Measurements from ENCODE around the gene CDYL.

The CDYL gene

DNA sequence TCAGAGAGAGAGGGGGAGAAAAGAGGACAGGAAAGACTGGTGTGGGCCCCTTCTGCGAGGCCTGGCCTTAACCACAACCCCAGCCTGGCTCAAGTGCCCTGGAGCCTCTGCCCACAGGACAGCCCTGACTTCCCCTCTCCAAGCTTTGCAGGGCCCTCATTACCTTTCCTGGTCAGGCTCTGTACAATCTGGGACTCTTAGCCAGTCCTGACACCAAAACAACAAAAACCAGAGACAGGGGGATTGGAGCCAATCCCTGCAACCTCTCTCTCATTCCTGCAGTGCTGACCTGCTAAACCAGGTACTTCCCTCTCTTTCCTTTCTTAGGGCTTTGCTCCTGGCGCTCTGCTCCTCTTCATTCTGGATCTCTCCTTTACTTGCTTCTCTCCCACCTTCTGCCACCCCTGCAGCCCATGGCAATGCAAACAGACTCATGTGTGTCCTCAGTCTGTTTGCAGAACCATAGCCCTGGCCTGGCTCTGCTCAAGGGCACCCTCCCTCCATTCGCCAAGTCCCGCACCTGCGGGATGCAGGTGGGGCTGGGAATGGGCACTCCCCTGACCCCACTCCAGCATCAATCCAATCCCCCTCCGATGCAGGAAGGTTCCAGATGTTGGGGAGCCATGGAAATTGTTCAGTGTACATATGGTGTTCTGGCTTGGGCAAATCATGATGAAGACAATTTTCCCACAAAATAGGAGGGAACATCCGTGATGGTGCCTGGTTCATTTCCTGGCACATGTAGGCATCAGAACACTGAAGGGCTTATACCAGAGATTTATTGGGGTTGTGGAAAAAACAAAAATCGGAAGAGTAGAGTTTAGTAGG lies 189.6 kb downstream of the CDYL start:
- DNase-seq, result no peak

DNA sequence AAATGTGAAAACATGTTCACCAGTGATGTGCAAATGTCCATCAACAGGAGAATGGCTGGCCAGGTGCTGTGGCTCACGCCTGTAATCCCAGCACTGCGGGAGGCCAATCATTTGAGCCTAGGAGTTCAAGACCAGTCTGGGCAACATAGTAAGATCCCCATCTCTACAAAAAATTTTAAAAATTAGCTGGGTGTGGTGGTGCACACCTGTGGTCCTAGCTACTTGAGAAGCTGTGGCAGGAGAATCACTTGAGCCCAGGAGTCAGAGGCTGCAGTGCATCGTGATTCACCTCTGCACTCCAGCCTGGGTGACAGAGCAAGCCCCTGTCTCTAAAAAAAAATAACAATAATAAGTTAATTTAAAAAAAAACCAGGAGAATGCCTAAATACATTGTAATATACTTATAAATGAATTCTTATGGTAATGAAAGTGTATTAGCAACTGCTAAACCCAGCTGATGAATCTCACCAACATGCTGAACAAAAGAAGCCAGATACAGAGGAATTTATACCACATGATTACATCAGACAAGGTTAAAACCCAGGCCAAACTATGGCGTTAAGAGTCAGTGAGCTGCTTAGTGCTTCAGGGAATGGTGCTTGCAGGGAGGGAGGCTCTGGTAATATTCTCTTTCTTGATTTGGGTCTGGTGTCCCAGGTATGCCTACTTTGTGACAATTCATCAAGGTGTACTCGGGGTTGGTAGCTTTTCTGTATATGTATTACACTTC lies 191.3 kb downstream of the CDYL start:
- DNase-seq, result no peak

DNA sequence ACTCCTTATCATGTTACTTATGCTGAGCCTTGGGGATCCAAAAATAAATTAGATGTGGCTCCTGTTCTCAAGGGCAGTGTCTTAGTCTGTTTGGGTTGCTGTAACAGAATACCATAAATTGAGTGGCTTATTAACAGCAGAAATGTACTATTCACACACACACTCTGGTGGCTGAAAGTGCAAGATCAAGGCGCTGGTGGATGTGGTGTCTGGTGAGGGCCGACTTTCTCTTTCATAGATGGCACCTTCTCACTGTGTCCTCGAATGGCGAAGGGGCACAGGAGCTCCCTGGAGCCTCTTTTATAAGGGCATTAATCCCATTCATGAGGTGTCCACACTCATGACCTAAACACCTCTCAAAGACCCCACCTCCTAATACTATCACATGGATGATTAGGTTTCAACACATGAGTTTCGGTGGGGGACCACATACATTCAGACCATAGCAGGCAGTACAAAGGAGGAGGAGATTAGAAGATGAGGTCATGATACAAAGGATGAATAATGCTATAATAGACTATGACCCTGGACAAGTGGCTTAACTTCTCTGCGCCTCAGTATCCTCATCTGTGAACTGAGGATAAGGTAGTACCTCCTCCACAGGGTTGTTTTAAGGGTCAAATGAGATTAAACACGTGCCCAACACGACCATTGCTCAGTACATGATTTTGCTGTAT lies 193.5 kb downstream of the CDYL start:
- no peak for DNase-seq

- no peak for DNase-seq
Measured at GRCh38 chr6:4970739-4971395, 194.7 kb downstream of the CDYL start.

- DNase-seq, result no peak
Measured at GRCh38 chr6:4971851-4972250, 195.6 kb downstream of the CDYL start.

GRCh38 chr6:4972438-4972837 lies 196.2 kb downstream of the CDYL start:
- no peak for DNase-seq

- DNase-seq, result no peak
Measured at GRCh38 chr6:4973415-4973814, 197.2 kb downstream of the CDYL start.

DNA sequence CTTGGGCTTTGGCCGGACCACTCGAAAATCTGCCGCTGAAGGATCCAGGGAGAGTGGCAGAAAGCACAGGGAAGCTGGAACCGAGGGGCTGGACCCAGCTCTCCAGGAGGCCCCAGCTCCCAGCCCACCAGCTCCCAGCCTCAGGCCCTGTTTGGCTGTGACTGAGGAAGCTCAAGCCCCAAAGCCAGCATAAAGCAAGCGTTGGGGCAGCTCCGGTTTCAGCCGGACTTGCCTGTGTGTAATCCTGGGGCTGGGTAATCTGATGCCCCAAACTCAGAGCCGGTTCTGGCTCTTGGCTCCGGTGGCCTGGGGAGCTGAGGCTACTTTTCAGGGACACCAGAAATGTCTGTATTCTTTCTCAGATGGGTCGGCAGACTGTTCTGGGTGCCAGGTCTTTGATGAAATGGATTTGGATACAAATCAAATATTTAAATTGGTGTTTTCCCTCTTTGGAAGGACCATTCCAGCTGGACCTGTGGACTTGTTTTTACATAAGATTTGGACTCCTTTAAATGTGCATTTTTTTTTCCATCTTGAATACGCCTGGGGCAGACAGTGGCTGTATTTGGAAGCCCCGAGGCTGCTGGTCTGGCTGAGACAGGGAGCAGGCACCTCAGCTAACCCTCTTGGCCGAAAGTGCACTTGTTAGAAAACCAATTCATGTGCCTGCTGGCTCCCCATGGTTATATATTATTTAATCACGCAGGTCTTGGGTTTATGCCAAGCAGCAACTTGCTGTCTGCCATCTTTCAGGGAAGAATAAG lies 198.0 kb downstream of the CDYL start:
- peak; percentile 59 for DNase-seq

GRCh38 chr6:4974962-4975361 lies 198.8 kb downstream of the CDYL start:
- no peak for DNase-seq

- DNase-seq, result no peak
Measured at GRCh38 chr6:4975506-4975905, 199.3 kb downstream of the CDYL start.

DNA sequence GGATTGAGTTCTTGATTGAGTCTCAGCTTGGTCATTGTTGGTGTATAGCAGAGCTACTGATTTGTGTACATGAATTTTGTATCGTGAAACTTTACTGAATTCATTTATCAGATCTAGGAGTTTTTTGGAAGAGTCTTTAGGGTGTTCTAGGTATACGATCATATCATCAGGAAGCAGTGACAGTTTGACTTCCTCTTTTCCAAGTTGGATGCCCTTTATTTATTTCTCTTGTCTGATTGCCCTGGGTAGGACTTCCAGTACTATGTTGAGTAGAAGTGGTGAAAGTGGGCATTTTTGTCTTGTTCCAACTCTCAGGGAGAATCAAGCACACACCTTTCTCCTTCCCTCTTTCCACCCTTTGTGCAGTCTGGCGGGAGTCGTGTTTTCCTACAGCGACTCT lies 201.3 kb downstream of the CDYL start:
- DNase-seq, result no peak

- no peak for DNase-seq
Measured at GRCh38 chr6:4979426-4979825, 203.2 kb downstream of the CDYL start.

DNA sequence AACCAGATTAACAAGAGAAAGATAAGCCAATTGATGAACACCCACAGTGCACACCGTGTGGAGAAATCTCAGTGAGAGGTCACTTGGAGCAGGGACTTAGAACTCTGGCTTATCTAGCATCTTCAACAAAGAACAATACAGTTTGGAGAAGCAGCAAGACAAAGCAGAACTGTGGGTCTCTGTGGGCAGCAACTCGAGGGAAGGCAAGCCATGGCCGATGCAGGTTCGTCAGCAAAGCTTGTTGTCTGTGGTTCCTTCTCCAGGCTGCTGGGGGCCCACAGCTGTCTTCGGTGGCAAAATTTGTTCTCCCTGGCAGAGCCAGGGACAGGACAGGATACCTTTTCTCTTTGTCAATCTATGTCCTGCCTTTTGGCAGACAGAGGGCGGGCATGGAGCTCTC lies 205.6 kb downstream of the CDYL start:
- DNase-seq, result no peak

GRCh38 chr6:4983322-4983721 lies 207.1 kb downstream of the CDYL start:
- DNase-seq, result no peak

- no peak for DNase-seq
Measured at GRCh38 chr6:4986999-4987398, 210.8 kb downstream of the CDYL start.

DNA sequence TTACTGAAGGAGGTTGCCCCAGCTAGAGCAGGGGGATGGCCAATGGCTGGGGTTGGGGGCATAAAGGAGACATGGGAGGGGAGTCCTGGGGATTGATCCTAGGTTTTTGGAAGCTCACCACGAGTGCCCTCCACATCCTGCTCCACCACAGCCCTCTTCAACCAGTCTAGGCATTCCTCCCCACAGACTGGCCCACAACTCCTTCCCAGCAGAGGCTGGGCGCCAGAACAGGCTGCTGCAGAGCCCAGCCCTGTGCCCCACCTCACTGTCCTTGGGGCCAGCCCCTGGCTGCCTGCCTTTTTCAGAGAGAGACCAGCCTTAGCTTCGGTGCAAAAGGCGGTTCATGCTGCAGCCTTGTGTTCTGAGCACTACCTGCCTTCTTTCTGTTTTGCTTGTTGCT lies 211.2 kb downstream of the CDYL start:
- DNase-seq, result no peak

DNA sequence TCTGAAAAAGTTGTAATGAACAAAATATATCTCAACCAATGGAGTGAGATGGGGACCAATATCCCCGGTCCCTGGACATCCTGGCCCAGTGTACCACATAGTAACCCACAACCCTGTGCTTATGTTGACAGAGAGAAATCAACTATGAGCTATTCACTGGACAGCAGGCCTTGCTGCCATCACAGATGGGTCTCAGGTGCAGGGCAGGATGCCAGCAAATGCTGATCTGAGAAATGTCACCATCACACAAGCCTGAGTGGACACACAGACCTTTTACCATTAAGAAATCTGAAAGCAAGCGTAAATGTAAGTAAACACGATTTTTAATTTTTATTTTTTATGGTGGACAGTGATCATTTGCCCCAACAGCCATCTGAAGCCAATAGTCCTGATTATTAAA lies 218.5 kb downstream of the CDYL start:
- DNase-seq, result no peak

DNA sequence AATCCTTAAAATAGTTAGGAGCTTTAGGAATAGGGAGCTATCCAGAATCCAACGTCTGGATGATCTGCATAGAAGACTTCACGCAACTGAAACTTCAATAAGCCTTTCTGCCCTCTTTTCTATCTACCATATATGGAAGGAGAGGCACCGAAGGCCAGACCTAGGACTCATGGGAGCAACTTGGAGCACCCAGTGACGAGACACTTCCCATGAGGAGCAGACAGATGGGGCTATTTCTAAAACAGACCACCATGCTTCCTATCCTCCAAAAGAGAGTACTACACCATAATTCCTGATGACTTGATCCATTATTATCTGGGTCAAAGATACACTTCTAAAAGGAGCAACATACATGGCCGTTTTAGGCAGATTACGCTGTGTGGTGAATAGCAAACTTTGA lies 221.7 kb downstream of the CDYL start:
- DNase-seq, result no peak

- DNase-seq, result no peak
Measured at GRCh38 chr6:4999586-4999985, 223.4 kb downstream of the CDYL start.

GRCh38 chr6:5003604-5004372 lies 227.6 kb downstream of the CDYL start, which contains the start of gene RPP40:
Gene RPP40, minus strand, starts transcription at chr6:5004037. Its CDS starts 35 bp downstream, at chr6:5004002.
- peak; percentile 100 for DNase-seq

All from right kidney (tissue), 1 donor.